Measurements from ENCODE around the gene WDSUB1. TPM values are rescaled to one million over a fixed set of nuclear protein-coding genes. Genes with fewer than 3 reads are reported as not detected.

Gene WDSUB1
- total RNA-seq, 1 donor from 2014 or later: 10.8 TPM

DNA sequence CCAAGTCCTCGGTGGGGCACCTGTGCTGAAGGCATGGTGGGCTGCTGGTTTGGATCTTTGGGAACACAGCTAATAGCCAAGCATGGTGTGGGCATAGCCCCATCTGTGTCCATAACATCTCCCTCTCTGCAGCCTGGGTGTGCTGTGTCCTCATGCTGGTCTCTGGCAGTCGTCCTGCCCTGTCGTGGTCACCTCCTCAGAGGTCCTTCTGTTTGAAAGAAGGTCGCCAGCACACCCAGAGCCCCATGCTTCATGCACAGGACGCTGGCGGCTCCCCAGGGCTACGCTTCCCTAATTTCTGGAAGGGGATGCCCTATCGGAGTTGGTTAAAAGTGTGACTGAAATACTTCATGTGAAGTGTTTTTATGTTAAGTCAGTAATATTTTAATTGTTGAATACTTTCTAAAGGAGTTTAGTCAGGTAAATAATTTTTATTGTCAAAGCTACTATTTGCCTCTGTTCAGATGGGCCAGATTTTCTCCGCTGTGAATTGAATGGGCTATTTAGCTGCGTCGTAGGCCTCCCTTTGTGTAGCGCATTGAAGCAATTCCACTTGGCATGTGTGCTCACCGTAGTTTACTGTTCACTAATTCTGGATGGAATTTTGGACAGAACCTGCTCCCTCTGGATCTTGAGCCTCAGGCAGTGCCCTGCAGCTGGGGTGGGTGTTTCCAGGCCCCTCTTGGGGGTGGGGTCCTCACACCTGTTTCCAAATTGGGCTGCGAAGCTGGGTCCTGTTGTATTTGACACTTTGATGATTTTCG, 81.9 kb downstream of the WDSUB1 start:
- intact Hi-C loops (cut with DNase I): no loop called here
- ATAC-seq (ENCODE audit: poor library complexity) (no peak), DNase-seq (no peak)

DNA sequence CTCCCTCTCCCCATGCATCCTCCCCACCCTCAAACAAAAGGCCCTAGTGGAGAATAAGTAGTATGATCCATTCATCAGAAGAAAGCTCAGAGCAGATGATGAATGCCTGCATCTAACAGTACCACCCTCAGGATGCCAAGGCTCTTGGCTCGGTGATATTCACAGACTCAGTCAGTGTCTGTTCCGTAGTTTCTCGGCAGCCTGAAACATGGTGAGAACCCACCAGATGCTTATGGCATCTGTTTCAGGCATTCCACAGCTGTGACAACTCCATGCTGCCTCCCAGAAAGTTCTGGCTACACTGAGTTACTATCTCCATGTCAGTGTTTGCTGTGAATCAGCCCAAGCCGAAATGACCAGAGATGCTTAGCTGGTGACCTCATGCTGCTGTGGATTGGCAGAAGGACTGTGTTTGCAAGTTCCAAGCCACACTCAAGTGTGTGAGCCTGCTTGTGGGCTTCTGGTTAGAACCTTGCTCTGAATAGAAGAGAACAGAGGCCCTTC, 83.9 kb downstream of the WDSUB1 start:
- intact Hi-C loops (cut with DNase I): no loop called here
- DNase-seq (no peak), ATAC-seq (ENCODE audit: poor library complexity) (peak; percentile 68)

DNA sequence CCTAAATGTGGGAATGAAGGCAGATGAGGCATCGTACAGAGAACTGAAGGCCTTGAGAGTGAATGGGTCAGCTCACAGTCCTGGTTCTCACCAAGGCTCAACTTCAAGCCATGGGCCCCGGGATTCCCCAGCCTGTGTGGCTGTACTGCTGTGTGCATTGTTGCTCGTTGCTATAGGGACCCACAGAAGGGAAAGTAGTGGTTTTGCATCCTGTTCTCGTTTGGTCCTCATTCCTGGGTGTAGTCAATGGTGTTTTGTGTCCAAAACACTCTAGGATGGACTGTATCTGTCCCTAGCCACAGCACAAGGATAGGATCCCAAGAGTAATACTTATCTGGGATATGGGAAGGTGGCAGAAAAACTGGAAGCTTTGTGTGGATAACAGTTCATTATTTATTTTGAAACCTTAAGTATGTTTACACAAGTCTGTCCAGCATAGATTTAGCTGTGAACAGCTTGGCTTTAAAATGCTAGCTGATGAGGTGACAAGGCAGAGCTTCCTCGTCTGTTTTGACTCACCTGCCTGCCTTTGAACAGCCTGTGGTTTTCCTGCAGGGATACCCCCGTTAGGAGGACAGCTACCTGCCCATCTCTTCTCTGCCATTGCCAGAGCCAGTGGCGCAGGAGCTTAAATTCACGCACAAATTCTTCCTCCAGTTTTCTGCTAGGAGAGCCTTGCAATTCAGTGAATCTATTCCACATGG, 85.0 kb downstream of the WDSUB1 start:
- ATAC-seq (ENCODE audit: poor library complexity) (no peak), DNase-seq (no peak)
- intact Hi-C loops (cut with DNase I): no loop called here

DNA sequence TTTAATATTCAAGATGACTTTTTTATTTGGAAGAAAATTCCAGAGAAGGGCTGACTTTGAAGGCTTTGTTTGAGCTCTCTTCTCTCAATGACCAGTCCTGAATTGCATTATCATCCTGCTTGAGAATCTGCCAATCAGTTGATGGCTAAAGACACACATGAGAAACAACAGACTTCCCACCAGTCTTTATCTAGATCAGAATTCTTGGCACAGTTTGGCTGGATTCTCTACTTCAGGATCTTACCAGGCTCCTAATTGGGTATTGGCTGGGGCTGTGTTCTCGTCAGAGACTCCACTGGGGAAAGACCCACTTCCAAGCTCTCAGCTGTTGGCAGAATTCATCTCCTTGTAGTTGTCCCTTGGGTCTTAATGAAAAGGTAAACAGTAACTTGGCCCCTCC, 86.0 kb downstream of the WDSUB1 start:
- intact Hi-C loops (cut with DNase I): no loop called here
- ATAC-seq (ENCODE audit: poor library complexity): no peak
- no peak for DNase-seq

DNA sequence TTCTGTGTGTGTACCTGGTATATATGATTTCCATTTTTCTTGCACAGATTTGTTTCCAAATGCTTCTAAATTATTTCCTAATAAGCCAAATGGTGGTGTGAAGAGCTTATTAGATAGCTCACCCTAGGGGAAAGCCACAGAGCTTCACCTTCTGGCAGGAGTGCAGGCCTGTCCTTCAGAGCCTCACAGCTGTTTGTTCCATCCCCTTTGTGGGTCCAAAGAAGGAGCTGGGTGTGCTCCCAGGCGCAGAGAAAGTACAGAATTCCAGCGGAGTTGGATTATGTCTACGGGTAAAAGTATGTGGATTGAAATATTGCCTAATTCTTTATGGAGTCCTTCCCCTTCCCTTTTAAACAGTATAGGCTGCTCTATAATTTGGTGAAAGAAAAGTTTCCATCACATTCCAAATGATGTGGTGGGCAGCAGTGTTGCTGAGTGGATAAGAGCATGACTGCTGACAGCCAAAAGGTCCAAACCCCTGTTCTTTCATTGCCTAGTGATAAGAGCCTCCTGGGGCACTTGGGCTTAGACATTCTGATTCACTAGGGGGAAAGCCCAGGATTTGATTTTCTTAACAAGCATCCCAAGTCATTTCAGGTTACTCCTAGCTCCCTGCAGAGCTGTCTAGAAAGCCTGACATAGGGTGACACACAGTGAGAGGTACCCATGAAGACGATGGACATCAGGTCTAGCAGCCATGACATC, 86.6 kb downstream of the WDSUB1 start:
- DNase-seq: no peak
- ATAC-seq (ENCODE audit: poor library complexity): peak; percentile 34
- intact Hi-C loops (cut with DNase I): no loop called here

DNA sequence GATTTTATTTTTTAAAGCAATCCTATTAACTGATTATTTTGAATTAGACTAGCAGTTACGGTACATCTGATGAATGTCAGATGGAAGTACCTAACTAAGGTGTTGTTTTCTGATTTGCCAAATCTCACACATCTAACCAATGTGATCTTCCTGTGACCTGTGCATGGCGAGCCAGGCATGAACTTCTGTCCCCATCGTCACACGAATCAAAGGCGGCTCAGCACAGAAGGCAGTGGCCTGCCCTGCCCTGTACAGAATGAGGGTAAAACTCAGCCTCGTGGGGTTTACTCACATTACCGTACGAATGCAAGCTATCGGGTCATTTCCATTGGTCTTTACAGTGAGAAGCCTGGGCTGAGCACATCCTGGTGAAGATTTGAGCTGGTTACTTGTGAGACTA, 87.3 kb downstream of the WDSUB1 start:
- DNase-seq (no peak), ATAC-seq (ENCODE audit: poor library complexity) (no peak)
- intact Hi-C loops (cut with DNase I): no loop called here

DNA sequence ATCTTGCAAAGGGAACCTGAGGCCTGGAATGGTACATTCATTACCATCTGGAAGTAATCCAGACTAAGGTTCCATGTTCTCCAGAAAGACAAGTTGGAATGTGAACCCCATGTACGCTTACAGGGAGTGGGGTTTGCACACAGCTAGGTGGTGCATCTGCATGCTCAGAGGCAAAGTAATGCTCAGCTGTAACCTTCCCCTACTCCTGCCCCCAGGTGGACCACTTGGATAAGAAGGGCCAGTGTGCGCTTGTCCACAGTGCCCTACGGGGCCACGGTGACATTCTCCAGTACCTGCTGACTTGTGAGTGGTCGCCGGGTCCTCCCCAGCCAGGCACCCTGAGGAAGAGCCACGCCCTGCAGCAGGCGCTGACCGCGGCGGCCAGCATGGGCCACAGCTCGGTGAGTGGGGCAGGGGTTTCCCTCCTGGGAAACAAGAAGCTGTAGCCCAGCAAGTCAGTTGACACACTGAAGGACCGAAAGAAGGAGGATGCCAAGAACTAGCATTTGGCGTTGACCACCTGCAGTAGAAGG, 90.0 kb downstream of the WDSUB1 start:
- ATAC-seq (ENCODE audit: poor library complexity) (peak; percentile 8), DNase-seq (no peak)
- intact Hi-C loops (cut with DNase I): no loop called here

DNA sequence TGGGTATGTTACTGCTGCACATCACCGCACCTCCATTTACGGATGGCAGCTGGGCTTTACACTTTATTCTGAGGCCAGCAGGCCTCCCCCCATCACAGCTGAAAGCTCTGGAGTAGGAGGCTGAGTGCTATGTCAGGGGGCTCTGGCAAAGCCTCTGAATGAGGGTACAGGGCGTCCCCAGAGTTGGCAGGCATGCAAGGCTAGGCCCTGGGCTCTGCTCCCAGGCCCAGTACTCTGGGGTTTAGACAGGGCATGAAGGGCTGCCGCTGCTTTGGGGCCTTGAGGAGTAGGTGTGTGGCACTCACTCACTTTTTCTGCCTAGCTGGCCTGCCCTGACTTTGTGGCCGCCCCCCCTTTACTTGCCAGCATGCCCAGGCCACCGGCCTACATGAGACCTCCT, 90.8 kb downstream of the WDSUB1 start:
- ATAC-seq (ENCODE audit: poor library complexity) (peak; percentile 88), DNase-seq (peak; percentile 78)
- intact Hi-C loops (cut with DNase I): no loop called here

DNA sequence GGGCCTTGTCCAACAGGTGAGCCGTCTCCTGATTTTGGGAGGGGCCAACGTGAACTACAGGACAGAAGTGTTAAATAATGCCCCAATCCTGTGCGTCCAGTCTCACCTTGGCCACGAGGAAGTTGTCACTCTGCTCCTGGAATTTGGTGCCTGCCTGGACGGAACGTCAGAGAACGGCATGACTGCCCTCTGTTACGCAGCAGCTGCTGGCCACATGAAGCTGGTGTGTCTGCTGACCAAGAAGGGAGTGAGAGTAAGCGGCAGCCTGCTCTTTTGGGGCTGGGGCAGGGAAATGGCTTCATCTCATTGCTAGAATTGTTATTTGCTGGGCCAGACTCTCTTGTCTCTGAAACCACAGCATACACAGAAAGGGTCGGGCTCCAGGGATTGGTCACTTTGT, 92.3 kb downstream of the WDSUB1 start:
- ATAC-seq (ENCODE audit: poor library complexity): no peak
- intact Hi-C loops (cut with DNase I): no loop called here
- DNase-seq: no peak

DNA sequence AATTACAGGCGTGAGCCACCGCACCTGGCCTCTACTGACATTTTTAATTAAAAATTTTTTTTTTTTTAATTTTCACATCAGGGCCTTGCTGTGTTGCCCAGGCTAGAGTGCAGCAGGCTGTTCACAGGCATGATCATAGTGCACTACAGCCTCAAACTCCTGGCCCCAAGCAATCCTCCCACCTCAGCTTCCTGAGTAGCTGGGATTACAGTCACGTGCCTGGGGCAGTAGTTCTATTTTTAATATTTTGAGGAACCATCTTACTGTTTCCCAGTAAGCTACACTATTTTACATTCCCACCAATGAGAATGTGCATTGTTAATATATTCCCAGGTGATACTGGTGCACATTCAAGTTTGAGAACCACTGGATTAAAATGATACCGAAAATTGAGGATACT, 92.7 kb downstream of the WDSUB1 start:
- ATAC-seq (ENCODE audit: poor library complexity): no peak
- intact Hi-C loops (cut with DNase I): no loop called here
- no peak for DNase-seq

DNA sequence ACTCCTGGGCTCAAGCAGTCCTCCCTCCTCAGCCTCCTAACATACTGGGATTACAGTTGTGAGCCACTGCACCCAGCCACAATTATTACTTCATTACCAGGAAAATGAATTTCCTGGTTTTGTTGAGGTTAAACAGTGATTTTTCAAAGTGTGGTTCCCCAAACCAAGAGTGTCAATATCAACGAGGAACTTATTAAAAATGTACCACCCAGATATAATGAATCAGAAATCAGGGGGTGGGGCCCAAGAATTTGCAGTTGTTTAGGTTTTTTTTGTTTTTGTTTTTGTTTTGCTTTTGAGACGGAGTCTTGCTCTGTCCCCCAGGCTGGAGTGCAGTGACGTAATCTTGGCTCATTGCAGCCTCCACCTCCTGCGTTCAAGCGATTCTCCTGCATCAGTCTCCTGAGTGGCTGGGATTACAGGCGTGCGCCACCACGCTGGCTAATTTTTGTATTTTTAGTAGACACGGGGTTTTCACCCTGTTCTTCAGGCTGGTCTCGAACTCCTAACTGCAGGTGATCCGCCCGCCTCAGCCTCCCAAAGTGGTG, 94.1 kb downstream of the WDSUB1 start:
- DNase-seq (no peak), ATAC-seq (ENCODE audit: poor library complexity) (no peak)
- intact Hi-C loops (cut with DNase I): no loop called here

DNA sequence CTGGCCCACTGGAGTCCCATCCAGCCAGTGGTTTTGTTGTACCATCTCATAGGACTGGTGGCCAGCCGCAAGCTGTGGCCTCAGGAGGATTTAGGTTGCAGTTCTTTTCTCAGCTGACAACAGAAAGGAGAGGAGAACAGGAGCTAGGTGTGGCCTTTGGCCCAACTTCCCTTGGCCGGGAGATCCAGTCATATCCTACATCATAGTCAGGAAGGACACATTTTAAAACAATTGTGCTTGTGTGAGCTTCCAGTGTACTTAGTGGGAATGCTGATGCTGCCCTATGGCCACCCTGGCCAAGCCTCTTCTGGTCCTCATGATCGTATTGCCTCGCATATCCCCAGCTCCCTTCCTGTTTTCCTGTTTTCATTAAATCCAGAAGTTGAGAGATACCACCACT, 98.1 kb downstream of the WDSUB1 start:
- intact Hi-C loops (cut with DNase I): no loop called here

DNA sequence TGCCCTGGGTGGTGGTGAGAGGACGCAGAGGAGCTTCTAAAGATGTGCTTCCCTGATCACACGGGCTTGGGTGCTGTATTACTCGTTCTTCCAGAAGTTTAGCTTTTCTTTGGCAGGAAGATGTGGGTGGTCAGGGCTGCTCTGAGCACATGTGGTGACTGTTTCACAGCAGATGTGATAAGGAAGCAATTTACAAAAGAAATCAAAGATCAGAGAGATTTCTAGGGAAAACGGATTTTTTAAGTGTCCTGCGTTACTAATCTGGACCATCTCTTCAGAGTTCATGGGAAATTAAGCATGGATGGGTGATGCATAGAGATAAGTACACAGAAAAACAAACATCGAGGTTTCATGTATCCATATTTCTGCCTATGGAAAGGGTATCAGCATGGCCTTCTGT, 99.4 kb downstream of the WDSUB1 start:
- no peak for ATAC-seq (ENCODE audit: poor library complexity)
- intact Hi-C loops (cut with DNase I): no loop called here

More for the DNA sequence above, 98.1 kb downstream of the WDSUB1 start:
- DNase-seq (no peak), ATAC-seq (ENCODE audit: poor library complexity) (no peak)

DNA sequence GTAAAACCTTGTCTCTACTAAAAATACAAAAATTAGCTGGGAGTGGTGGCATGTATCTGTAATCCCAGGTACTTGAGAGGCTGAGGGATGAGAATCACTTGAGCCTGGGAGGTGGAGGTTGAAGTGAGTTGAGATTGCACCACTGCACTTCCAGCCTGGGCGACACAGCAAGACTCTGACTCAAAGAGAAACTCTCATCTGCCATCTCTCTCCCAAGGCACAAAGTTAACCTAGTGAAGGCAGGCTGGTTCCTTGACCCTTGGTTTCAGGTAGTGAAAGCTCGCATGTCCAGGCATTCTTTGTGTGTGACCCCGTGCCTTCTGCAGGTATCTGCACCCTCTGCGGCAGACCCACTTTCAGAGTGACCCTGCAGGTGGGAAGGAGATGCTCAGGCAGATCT, 100.0 kb downstream of the WDSUB1 start:
- intact Hi-C loops (cut with DNase I): no loop called here
- no peak for DNase-seq
- ATAC-seq (ENCODE audit: poor library complexity): no peak

More for the DNA sequence above, 99.4 kb downstream of the WDSUB1 start:
- DNase-seq: no peak

Small RNAs within 50 kb of the gene (microRNA-seq; reads per million reads assigned to microRNA genes)
- not detected for gene MIR6888
